ENCODE measurements around the gene CHID1. TPM values are rescaled to one million over a fixed set of nuclear protein-coding genes. Genes with fewer than 3 reads are reported as not detected.

The CHID1 gene
- total and polyA plus RNA-seq, 9 of the 15 experiments (the other 6 are each of a cell fraction or from before 2014, with no cell fraction given): 15.1 to 108 (median 39.8) TPM

DNA sequence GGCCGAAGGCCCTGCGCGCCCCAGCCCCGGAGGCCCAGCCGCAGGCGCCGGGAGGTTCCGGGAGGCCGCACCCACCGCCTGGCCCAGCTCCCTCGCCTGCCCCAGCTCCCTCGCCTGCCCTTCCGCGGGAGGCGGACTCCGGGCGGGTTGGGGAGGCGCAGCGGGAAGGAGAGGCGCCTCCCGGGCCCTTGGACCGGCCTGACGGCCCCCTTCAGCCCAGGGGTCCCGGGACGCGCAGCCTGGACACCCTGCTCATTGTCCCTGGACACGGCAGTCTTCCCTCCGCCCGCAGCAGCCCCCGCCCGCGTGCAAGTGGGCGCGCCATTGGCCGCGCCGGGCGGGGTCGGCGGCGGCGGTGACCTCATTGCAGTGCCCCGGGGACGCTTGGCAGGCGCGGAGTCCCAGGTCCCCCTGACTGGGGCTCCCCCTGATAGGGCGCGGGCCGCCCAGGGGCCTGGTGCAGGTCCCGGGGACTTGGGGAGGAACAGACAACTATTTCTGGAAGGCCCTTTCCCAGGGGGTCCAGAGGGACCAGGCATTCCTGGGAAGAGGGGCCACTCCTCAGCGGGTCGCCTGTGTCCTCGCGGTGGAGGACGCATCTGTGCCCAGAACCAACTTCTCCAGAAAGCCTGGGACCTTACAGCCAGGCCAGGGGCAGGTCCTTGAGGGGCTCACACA, 77.4 kb downstream of the CHID1 start (continued):
- TF ChIP-seq SIN3A (IDR thresholded peaks at IDR 0.05; ENCODE audit: borderline replicate concordance in 2 of 2, control insufficient read depth in 1 of 2, low read depth in 2 of 2, low read length in 2 of 2): peak; percentile 36 to 58; a peak in 2 of 4 replicates
- peak in 2 of 3 experiments; percentile 81 to 90 for TF ChIP-seq YY1 (IDR thresholded peaks at IDR 0.05; ENCODE audit: borderline replicate concordance in 1 of 3, control insufficient read depth in 1 of 3, extremely low read depth in 1 of 3, insufficient read depth in 3 of 3, insufficient read length in 1 of 3, insufficient replicate concordance in 2 of 3, low read depth in 1 of 3, low read length in 2 of 3)
- no peak for TF ChIP-seq ZNF175 (CRISPR knock-in tag; IDR thresholded peaks at IDR 0.05; ENCODE audit: low read depth)
- TF ChIP-seq, protein P1, sequence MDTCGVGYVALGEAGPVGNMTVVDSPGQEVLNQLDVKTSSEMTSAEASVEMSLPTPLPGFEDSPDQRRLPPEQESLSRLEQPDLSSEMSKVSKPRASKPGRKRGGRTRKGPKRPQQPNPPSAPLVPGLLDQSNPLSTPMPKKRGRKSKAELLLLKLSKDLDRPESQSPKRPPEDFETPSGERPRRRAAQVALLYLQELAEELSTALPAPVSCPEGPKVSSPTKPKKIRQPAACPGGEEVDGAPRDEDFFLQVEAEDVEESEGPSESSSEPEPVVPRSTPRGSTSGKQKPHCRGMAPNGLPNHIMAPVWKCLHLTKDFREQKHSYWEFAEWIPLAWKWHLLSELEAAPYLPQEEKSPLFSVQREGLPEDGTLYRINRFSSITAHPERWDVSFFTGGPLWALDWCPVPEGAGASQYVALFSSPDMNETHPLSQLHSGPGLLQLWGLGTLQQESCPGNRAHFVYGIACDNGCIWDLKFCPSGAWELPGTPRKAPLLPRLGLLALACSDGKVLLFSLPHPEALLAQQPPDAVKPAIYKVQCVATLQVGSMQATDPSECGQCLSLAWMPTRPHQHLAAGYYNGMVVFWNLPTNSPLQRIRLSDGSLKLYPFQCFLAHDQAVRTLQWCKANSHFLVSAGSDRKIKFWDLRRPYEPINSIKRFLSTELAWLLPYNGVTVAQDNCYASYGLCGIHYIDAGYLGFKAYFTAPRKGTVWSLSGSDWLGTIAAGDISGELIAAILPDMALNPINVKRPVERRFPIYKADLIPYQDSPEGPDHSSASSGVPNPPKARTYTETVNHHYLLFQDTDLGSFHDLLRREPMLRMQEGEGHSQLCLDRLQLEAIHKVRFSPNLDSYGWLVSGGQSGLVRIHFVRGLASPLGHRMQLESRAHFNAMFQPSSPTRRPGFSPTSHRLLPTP (IDR thresholded peaks at IDR 0.05; ENCODE audit: borderline replicate concordance, extremely low read depth, insufficient read length): no peak
- TF ChIP-seq ZBTB7A (IDR thresholded peaks at IDR 0.05; ENCODE audit: borderline replicate concordance, control insufficient read depth, low read depth, low read length): peak; percentile 66; the same call in 1 of the 2 replicates
- TF ChIP-seq, protein P2, sequence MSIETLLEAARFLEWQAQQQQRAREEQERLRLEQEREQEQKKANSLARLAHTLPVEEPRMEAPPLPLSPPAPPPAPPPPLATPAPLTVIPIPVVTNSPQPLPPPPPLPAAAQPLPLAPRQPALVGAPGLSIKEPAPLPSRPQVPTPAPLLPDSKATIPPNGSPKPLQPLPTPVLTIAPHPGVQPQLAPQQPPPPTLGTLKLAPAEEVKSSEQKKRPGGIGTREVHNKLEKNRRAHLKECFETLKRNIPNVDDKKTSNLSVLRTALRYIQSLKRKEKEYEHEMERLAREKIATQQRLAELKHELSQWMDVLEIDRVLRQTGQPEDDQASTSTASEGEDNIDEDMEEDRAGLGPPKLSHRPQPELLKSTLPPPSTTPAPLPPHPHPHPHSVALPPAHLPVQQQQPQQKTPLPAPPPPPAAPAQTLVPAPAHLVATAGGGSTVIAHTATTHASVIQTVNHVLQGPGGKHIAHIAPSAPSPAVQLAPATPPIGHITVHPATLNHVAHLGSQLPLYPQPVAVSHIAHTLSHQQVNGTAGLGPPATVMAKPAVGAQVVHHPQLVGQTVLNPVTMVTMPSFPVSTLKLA (conservative IDR thresholded peaks at IDR 0.05): peak in 1 of 2 experiments; percentile 55; a peak in 3 of 4 replicates
- TF ChIP-seq GTF2E2 (tag; IDR thresholded peaks at IDR 0.05): no peak
- no peak for TF ChIP-seq ZNF347 (CRISPR knock-in tag; IDR thresholded peaks at IDR 0.05; ENCODE audit: low read depth)
- TF ChIP-seq, protein P3, sequence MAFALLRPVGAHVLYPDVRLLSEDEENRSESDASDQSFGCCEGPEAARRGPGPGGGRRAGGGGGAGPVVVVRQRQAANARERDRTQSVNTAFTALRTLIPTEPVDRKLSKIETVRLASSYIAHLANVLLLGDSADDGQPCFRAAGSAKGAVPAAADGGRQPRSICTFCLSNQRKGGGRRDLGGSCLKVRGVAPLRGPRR (CRISPR knock-in tag; IDR thresholded peaks at IDR 0.05): no peak
- TF ChIP-seq GABPA (tag; conservative IDR thresholded peaks at IDR 0.05; ENCODE audit: low read depth): no peak
- TF ChIP-seq, protein P4, sequence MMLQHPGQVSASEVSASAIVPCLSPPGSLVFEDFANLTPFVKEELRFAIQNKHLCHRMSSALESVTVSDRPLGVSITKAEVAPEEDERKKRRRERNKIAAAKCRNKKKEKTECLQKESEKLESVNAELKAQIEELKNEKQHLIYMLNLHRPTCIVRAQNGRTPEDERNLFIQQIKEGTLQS (IDR thresholded peaks at IDR 0.05): peak; percentile 86
- TF ChIP-seq, protein P4 (CRISPR knock-in tag; conservative IDR thresholded peaks at IDR 0.05): no peak
- TF ChIP-seq RBFOX2 (IDR thresholded peaks at IDR 0.05; ENCODE audit: low read depth, low read length): peak; percentile 81
- no peak for TF ChIP-seq CBFA2T3 (IDR thresholded peaks at IDR 0.05)
